Stimulated activated CD8-positive, alpha-beta memory T cell treated with anti-CD3 and anti-CD28 coated beads, Interleukin-15, amount 100 ng/mL, for 48 hours (primary cell): ENCODE data around the gene SOX18.
A peak's percentile ranks its signal among the peaks of the same experiment; 100 is the strongest.
"Not testable (repeated sequence)": the region's sequence is repeated elsewhere in the genome, so short reads cannot be mapped to it uniquely, and the experiment has no call there.

ENCODE experiments used
- DNase-seq, 2 donors: peaks; one replicate each; pipeline ENCODE4 v3.0.0-alpha.2; 2020; ENCODE audit warnings: low read depth in 2 of 2

SOX18 gene

GRCh38 chr20:64049060-64049877 lies at the start of gene SOX18:
SOX18 (minus strand) TSS chr20:64049639; CDS start chr20:64049516, 123 bp downstream.
- DNase-seq: no peak

DNA sequence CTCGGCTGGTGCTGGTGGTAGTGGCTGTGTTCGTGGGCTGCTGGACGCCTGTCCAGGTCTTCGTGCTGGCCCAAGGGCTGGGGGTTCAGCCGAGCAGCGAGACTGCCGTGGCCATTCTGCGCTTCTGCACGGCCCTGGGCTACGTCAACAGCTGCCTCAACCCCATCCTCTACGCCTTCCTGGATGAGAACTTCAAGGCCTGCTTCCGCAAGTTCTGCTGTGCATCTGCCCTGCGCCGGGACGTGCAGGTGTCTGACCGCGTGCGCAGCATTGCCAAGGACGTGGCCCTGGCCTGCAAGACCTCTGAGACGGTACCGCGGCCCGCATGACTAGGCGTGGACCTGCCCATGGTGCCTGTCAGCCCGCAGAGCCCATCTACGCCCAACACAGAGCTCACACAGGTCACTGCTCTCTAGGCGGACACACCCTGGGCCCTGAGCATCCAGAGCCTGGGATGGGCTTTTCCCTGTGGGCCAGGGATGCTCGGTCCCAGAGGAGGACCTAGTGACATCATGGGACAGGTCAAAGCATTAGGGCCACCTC lies 49.1 kb upstream of the SOX18 start:
- no peak for DNase-seq

DNA sequence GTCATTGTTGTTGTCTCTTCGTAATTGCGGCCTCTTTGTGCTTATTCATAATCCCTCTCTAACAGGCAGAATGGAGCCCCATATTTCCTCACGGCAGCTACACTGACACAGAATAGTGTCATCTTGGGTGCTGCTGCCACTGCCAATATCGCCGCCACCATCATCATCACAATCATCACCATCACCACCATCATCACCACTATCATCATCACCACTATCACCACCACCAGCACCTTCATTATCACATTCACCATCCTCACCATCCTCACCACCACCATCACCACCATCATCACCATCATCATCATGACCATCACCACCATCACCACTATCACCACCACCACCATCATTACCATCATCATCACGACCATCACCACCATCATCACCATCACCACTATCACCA lies 47.1 kb upstream of the SOX18 start:
- DNase-seq: no peak

- no peak for DNase-seq
These were observed 46.5 kb upstream of the SOX18 start for GRCh38 chr20:64095927-64096326.

GRCh38 chr20:64095455-64095854 lies 46.0 kb upstream of the SOX18 start:
- no peak for DNase-seq

DNA sequence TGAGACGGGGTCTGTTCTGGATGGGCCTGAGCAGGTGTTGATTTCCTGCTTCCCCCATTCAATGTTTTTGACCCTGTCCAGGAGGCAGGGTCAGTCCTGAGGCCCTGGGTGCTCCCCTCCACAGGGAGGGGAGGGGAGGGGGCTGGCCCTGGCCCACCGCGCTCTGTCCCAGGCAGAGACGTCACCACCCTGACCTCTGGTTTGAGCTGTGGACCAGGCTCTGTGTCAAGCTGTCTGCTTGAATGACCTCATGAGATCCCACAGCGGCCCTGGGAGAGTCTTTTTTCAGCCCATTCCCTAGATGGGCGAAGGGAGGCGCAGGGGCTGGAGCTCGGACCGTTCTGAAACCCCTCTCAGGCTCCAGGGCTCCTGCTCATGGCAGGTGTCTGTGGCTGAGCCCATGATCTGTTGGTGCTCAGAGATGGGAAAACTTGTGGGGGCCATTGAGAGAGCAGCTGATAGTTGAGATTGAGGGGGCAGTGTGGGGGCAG lies 43.6 kb upstream of the SOX18 start:
- no peak for DNase-seq

DNA sequence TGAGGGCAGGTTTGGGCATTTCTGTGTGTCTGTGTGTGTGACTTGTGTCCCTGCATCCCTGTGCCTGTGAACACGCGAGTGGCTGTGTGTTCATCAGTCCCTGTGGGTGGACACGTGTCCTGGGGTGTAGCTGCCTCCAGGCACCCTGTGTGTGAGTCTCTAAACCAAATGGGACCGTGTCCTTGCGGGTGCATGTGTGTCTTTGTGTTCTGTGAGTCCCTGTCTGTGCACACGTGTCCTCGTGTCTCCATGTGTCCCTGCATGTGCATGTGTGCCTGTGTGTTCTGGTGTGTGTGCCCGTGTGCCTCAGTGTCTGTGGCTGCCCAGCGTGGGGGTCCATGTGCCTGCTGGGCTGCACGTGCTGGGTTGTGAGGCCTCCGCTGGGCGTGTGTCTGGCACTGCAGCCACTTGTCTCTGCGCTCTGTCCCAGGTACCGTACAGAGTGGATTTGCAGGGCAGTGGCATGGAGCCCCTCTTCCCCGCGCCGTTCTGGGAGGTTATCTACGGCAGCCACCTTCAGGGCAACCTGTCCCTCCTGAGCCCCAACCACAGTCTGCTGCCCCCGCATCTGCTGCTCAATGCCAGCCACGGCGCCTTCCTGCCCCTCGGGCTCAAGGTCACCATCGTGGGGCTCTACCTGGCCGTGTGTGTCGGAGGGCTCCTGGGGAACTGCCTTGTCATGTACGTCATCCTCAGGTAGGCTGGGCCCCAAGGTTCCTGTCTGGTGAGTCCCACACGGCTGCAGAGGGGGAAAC lies 43.0 kb upstream of the SOX18 start:
- no peak for DNase-seq

DNA sequence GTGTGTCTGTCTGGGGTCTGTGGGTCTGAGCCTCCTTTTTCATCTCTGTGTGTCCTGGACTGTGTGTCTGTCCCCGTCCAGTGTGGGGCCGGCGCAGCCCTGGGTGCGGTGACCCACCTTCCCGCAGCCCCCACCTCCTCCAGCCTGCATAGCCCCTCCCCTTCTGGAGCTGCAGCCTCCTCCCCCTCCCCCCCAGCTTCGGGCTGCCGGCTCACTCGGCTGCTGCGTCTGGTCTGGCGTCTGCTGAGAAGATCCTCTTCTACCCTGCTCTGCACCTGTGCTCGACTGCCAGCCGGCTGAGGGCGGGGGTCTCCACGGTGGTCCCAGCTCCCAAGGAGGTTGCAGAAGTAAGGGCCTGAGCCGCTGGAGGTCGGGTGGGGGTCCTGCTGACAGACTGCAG lies 42.3 kb upstream of the SOX18 start:
- no peak for DNase-seq

DNA sequence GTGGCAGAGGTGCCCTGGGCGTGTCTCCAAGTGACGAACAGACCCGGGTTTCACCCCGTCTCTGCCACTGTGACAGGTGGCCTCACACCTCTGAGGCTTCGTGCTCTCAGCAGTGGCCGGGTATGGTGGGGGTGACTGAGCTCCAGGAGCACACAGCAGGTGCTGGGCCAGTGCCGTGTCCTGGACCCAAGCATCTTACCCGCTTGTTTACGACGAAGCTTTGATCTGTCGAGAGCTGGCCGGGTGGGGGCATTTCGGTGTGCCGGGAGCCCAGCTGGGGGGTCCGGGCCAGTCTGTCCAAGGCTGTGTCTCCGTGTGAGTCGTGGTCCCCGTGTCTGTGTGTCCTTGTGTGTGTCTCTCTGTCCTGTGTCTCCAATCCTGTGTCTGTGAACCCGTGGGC lies 41.9 kb upstream of the SOX18 start:
- no peak for DNase-seq

GRCh38 chr20:64090165-64090564 lies 40.7 kb upstream of the SOX18 start:
- DNase-seq: no peak

DNA sequence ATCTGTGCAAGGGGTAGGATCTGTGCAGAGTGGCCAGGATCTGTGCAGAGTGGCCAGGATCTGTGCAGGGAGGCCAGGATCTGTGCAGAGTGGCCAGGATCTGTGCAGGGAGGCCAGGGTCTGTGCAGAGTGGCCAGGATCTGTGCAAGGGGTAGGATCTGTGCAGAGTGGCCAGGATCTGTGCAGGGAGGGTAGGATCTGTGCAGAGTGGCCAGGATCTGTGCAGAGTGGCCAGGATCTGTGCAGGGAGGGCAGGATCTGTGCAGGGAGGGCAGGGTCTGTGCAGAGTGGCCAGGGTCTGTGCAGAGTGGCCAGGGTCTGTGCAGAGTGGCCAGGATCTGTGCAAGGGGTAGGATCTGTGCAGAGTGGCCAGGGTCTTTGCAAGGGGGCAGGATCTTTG lies 39.1 kb upstream of the SOX18 start:
- DNase-seq: not testable (repeated sequence)

GRCh38 chr20:64087226-64087825 lies 37.9 kb upstream of the SOX18 start:
- DNase-seq: not testable (repeated sequence)

- DNase-seq: no peak
These were observed 37.4 kb upstream of the SOX18 start for GRCh38 chr20:64086801-64087200.

DNA sequence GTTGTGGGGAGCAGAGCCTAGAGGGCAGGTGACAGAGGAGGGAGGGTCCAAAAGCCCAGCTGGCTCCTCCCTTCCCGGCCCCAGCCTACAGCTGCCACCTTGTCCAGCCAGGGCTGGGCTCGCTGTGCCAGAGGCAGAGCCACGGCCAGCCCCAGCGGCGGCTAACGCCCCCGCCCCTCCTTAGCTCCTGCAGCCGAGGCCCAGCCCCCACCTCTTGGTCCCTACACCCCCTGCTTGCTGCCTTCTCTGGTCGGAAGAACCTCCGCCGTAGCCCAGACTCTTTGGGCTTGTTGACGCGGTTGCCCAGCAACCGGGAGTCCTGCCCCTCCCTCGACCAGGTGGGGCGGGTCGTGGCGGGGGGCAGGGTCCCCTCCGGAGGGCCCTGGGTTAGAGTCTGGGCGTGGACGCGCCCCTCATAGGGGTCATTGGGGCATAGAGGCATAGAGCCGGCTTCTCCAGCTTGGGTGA lies 35.3 kb upstream of the SOX18 start:
- no peak for DNase-seq

DNA sequence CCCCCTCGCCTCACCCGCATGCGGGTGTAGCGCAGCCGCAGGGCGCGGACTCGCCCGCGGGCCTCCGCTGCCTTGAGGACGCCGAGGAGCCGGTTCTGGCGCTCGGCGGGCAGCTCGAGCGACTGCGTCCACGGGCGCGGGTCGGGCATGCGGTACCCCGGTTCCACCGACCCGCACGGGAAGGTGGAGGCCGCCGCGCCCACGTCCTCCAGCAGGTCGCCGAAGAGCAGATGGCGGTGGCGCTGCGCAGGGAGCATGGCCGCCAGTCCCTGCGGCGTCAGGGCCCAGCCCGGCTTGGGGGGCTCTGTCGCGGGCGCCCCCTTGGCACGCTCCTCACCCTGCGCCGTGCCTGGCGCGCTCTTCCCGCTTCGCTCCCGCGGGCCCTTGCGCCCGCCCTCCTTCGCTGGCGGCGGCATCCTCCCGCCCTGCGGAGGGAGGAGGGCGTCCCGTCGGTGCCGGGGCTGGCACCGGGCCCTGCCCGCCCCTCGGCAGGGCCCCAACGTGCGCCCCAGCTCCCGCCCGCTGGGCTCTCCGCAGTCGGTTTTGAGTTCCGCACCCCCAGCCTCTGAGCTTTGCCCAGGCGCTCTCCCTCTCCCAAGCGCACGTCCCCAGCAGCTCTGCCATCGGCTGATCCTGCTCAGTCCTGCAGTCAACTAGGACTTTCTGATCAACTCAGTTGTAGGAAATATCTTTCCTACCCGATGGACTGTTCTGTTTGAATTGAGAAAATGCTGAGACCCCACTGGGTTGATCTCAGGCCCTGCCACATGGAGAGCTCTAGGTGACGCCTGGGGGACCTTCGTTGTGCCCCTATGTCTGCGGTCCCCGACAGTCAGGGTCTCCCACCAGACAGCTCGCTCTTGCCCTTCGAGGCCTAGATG lies 34.6 kb upstream of the SOX18 start, which contains the start of gene LKAAEAR1:
TSS of gene LKAAEAR1 (minus strand) at position 595 of the 881 bp plus-strand sequence. CDS start at position 416, 179 bp downstream.
- no peak for DNase-seq

- peak; percentile 65 to 73 for DNase-seq
These were observed 34.0 kb upstream of the SOX18 start for GRCh38 chr20:64083378-64083803.

- no peak for DNase-seq
These were observed 33.5 kb upstream of the SOX18 start for GRCh38 chr20:64082820-64083377.

- DNase-seq: no peak
These were observed 32.8 kb upstream of the SOX18 start for GRCh38 chr20:64082126-64082731.

DNA sequence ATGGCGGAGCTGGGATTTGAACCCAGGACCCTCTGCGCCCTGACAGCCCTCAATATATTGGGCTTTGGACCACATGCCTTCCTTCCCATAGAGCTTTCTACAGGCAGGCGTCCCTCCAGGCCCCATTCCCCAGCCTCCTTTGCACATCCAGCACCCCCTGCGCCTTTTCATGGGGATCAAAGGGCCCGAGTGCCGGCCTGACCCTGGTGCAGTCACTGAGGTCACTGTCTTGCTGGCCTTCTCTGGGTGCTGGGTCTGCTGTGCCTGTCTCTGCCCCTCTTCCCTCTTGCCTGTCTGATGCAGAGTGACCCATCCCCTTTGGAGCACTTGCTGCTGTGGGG lies 32.2 kb upstream of the SOX18 start:
- DNase-seq: no peak
